GM12892 (cell line): ENCODE results near the gene MED15.

Experiments used
- POLR2A ChIP-seq: IDR thresholded peaks from 2 replicates; pipeline ENCODE4 v1.6.1; 2011; ENCODE audit warnings: low read depth, low read length, control low read depth
- POLR2AphosphoS5 ChIP-seq: IDR thresholded peaks from 2 replicates; pipeline ENCODE4 v1.6.1; 2011; ENCODE audit warnings: low read depth, low read length, control low read depth
- TAF1 ChIP-seq: IDR thresholded peaks from 2 replicates; pipeline ENCODE4 v1.6.1; 2011; ENCODE audit warnings: low read depth, mild to moderate bottlenecking, control low read depth, low read length, borderline replicate concordance

DNA sequence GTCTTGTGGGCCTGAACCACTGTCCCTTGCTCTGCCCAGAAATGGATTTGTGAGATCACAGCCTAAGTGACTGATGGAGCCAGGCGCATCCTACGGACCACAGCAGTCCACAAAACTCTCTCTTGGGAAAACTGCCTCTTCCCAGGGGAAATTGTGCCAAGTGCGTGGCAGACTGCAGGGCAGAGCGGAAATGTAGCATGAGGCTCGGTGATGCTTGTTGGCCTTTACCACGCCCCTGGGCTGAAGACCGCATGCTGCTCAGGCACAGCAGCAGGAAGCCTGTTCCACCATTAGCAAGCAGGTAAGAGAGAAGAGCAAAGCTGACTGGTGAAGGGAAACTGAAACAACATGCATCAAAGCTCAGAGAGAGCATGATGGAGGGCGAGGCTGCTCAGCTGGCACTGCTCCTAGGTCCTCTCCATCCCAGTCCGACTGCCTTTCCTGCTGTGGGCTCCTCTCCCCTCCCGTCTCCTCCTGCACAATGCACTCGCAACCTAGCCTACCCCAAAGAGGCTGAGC lies 43.3 kb upstream of the MED15 start:
- TF ChIP-seq POLR2A (no peak), POLR2AphosphoS5 (0 out of 2 replicates have a peak, but pooled peaks have one; percentile 19), TAF1 (no peak)
